Peyer's patch (tissue), 4 donors: Measurements from ENCODE around the gene SYNE1.

Source experiments
- POLR2A ChIP-seq, 2 donors: fragments of 450-650 bp; IDR thresholded peaks; one replicate each; pipeline ENCODE4 v1.5.1; 2017; ENCODE audit warnings: antibody characterized with exemption in 2 of 2, mild to moderate bottlenecking in 2 of 2, moderate library complexity in 2 of 2
- TF ChIP-seq, protein P1 (sequence below), 6 experiments: fragments of 450-650 bp in 4 of 6; fragments of 200-600 bp in 2 of 6; sonication (generic) in 1 of 6; IDR thresholded peaks; one replicate each; pipeline ENCODE4 v1.5.1; 2017 to 2019; ENCODE audit warnings: antibody characterized with exemption in 6 of 6, mild to moderate bottlenecking in 3 of 6, moderate library complexity in 1 of 6

DNA sequence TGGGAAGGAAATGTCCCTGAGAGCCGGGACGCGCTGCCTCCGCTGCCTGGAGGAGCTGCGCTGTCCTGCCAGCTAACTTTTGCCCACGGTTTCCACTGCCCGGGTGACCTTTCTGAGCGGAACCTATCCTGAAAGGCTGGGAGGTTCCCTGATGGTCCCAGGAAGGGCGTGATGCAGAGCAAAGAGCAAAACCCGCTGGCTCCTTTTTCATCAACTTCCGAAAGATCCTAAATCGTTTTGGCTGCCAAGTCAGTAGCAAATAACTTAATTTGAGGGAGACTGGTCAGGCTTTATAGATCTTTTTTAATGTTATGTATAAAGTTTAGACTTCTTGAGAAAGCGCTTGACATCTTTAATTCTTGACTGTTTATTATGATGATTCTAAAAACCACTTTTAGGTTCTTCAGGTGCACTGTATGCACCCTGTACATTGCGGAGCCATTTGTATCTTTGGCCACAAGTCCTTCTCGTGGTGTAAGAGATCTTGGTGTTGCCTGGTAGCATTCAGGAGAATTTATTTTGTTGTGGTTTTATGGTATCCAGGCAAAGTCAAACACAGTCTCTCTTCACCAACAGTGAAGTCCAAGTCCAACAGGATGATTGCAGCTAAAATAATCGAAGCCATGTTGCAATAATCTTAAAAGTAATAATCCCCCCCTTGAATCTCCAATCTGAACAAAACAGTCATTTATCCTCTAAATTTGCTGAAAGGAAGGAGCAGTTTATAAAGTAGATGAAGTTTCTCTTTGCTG, at the start of gene SYNE1:
- no peak for TF ChIP-seq POLR2A (IDR thresholded peaks at IDR 0.05)
- TF ChIP-seq, protein P1, sequence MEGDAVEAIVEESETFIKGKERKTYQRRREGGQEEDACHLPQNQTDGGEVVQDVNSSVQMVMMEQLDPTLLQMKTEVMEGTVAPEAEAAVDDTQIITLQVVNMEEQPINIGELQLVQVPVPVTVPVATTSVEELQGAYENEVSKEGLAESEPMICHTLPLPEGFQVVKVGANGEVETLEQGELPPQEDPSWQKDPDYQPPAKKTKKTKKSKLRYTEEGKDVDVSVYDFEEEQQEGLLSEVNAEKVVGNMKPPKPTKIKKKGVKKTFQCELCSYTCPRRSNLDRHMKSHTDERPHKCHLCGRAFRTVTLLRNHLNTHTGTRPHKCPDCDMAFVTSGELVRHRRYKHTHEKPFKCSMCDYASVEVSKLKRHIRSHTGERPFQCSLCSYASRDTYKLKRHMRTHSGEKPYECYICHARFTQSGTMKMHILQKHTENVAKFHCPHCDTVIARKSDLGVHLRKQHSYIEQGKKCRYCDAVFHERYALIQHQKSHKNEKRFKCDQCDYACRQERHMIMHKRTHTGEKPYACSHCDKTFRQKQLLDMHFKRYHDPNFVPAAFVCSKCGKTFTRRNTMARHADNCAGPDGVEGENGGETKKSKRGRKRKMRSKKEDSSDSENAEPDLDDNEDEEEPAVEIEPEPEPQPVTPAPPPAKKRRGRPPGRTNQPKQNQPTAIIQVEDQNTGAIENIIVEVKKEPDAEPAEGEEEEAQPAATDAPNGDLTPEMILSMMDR (IDR thresholded peaks at IDR 0.05), result no peak
